ENCODE measurements around the gene EFCAB8. TPM values are rescaled to one million over a fixed set of nuclear protein-coding genes. Genes with fewer than 3 reads are reported as not detected.
"Not testable (repeated sequence)": the region's sequence is repeated elsewhere in the genome, so short reads cannot be mapped to it uniquely, and the experiment has no call there.

The EFCAB8 gene
- polyA plus RNA-seq, 1 donor, result 0.24 TPM

DNA sequence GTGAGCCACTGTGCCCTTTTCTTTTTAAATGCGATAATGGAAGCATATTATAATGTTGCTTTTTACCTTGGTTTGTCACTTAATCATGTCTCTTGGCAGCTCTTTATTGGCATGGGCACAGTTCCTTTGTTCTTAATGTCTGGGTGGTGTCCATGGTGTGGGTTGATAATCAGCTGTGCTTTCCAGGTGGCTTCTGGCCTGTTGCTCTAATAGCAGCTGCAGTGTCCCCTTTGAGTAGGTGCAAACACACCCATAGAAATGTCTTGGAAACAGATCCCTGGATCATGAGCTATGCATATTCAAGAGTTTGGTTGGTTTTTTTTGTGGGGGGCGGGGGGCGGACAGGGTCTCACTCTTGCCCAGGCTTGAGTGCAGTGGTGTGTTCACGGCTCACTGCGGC is 29.9 kb downstream of the EFCAB8 start:
- DNase-seq (ENCODE audit: low read depth), result no peak

DNA sequence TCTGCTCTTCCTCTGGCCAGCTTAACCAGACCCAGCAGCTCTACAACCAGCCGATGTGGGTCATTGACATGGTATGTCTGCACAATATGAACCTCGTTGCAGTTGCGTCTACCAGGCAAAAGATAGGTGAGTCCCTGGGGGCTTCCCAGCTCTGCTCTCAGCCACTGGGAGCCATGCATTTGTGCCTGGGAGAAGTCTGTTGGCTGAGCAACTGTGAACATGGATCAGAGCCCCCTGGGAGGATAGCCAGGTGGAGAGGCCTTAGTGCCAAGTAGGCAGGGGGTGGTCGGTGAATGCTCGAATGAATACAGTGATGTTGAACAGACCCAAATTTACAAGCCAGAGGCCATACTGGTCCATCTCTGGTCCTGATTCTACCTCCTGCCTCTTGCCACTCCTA is 30.6 kb downstream of the EFCAB8 start:
- no peak for DNase-seq (ENCODE audit: low read depth)

- no peak for DNase-seq (ENCODE audit: low read depth)
Measured at GRCh38 chr20:32891491-32891890, 32.8 kb downstream of the EFCAB8 start.

- no peak for DNase-seq (ENCODE audit: low read depth)
Measured at GRCh38 chr20:32891926-32892660, 33.4 kb downstream of the EFCAB8 start.

DNA sequence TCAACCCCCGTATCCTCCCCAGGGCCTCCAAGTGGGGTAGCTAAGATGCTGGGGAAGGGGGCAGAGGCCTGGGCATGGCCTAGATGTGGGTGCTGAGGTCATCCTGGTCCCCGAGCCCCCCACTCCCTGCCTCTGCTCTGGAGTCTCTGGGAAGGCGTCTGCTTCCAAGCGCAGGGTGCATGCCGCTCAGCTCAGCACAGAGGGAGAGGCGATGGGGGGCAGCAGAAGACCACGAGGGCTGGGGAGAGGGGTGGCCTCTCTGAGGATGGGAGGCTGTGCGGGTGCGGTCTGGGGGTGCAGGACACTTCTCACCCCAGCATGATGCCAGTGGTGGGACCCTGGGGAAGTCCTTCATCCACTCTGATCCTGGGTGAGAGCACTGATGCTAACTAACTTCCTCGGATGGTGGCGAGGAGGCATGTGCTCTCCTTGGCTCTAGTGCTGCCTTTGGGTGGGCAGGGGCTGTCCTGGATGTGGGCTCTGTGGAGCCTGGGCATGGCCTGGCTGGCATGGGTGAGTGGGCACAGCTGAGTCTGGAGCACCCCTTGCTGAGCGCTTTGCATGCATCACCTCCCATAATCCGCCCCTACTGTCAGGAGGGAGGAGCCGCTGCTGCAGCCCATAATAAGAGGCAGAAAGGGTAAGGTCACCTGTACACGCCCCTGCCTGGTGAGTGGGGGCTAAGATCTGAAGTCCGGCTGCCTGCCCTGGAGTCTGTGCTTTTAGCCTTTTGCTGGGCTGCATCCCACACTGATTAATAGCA is 34.7 kb downstream of the EFCAB8 start:
- no peak for DNase-seq (ENCODE audit: low read depth)

DNA sequence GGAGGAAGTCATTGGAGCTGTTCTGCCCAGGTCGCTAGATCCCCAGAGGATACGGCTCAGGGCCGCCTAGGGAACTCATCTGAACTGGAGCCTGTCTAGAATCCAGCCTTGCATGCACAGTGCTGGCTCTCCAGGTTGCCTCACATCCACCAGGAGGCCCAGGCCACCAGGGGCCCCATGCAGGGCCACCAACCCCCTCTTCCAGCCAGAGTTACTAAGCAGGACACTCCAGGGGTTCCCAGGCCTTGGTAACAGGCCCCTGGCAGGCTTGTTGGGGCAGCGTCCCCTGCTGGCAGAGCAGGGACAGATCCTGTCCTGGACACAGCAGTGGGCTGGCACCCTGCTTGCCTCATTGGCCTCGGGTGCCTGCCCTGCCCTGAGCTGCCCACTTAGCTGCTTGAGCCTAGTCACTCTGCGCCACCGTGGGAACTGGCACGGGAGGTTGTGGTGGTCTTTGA is 35.3 kb downstream of the EFCAB8 start:
- DNase-seq (ENCODE audit: low read depth), result no peak

- no peak for DNase-seq (ENCODE audit: low read depth)
Measured at GRCh38 chr20:32894711-32895355, 36.1 kb downstream of the EFCAB8 start.

- DNase-seq (ENCODE audit: low read depth), result no peak
Measured at GRCh38 chr20:32896521-32897280, 38.0 kb downstream of the EFCAB8 start.

GRCh38 chr20:32898729-32899128 is 40.0 kb downstream of the EFCAB8 start:
- DNase-seq (ENCODE audit: low read depth), result no peak

GRCh38 chr20:32902456-32903420 is 44.0 kb downstream of the EFCAB8 start:
- no peak for DNase-seq (ENCODE audit: low read depth)

DNA sequence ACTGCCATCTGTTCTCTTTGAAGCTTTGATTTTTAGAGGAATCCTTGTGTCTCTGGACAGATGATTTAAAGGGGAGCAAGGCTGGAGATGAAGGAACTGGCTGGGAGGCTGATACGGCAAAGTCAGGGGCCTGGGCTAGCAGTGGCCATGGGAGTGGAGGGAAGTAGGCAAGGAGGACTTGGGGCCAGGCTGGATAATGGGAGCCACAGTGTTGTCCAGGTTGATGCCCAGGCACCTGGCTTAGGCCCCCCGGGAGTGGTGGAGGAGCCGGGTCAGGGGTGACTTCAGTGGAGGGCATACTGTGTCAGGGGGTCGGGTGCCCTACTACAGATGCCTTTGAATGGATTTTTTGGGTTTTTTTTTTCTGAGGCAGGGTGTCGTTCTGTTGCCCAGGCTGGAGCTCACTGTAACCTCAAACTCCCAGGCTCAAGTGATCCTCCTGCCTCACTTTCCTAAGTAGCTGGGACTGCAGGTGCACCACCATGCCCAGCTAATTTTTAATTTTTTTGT is 45.0 kb downstream of the EFCAB8 start:
- no peak for DNase-seq (ENCODE audit: low read depth)

DNA sequence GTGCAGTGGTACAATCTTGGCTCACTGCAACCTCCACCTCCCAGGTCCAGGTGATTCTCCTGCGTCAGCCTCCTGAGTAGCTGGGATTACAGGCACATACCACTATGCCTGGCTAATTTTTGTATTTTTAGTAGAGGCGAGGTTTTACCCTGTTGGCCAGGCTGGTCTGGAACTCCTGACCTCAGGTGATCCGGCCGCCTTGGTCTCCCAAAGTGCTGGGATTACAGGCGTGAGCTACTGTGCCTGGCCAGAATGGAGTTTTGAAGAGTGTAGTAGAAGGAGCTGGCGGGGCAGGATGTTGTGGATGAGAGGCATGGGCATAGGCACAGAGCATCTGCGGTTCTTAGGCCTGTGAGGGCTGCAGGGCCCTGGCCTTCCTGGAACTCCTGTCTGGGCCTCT is 46.0 kb downstream of the EFCAB8 start:
- not testable (repeated sequence) for DNase-seq (ENCODE audit: low read depth)

DNA sequence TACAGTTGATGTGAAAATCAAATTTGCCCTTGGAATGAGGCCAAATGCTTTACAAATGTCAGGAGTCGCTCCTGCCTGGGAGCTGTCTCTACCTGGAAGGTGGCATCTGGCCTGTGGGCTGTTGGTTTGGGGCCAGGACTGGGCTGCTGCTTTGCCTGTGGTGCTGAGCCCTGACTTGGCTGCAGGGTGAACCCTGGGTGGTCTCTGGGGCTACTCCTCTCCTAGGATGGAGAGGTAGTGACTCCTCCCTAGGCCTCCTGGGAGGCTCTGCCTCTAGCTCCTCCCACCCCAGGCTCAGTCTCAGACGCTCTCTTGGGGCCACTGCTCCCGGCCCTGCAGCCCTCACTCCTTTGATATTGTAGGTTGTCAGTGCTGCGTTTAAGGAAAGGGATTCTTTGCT is 47.5 kb downstream of the EFCAB8 start:
- DNase-seq (ENCODE audit: low read depth), result no peak

DNA sequence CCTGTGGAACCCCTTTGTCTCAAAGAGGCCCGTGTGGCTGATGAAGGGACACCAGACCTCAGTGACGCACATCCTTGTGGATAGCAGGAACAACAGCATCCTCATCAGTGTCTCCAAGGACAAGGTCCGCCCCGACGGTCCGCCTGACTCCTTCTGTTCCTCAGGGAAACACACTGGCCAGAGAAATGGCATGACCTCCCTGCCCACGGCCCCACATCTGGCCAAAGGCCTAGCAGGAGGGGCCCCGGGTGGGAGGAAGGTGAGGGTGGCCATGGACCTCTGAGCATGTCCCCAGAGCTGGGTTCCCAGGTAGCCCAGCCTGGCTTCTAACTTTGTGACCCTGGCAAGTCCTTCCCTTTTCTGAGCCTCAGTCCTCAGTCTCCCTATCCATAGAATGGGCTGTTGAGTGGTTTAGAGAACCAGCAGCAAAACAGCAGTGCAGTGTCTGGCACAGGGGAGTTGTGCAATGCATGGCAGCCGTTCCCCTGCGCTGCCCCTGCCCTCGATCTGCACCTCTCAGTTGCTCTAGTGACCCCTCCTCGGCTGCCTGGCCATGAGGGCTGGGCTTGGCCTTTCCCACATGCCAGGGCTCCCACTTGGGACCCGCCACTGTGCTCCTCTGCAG is 48.3 kb downstream of the EFCAB8 start:
- DNase-seq (ENCODE audit: low read depth), result no peak

GRCh38 chr20:32907886-32908285 is 49.2 kb downstream of the EFCAB8 start:
- DNase-seq (ENCODE audit: low read depth), result no peak

DNA sequence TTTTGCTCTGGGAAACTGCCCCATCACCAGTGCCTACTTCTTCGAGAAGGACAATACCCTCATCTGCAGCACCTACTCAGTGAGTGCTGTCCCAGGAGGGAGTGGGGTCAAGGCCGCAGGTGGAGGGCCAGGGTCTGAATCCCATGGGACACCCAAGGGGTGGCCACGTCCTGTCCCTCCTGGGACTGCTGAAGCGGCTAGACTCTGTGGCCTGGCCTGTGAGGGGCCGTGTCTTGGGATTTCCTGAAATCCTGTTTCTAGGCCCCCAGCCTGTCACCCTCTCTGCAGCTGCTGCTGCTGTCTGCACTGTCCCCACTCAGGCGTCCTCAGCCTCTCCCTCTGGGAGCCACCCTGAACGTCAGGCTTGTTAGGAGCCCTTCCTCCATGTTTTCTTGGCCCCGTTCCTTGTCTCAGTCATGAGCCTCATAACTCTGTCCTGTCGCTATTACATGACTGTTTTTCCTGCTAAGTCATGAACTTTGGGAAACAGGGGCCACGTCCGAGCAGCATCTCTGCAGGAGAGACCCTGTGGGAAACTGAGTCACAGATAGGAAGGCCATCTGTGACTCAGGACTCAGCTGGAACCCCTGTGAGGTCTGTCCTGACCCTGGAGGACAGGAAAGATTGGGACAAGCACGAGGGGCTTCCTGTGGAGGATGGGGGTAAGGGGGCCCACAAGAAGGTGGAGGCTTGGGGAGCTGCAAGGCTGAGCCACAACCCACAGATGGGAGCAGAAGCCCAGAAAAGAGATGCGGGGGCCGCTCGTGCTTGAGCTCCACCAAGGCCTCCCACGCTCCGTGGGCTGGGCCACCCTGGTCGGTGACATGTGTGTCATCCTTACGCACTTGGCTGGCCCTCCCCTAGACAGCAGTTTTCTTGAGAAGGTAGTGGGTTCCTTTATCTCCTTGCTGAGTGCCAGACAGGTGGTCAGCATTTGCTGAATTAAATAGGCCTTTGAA is 49.9 kb downstream of the EFCAB8 start:
- DNase-seq (ENCODE audit: low read depth), result no peak

- no peak for DNase-seq (ENCODE audit: low read depth)
Measured at GRCh38 chr20:32909451-32909850, 50.7 kb downstream of the EFCAB8 start.

- DNase-seq (ENCODE audit: low read depth), result no peak
Measured at GRCh38 chr20:32909896-32910571, 51.3 kb downstream of the EFCAB8 start.

Measured in forelimb muscle (tissue), 1 donor.